ENCODE measurements around the gene PRPH2. TPM values are rescaled to one million over a fixed set of nuclear protein-coding genes. Genes with fewer than 3 reads are reported as not detected.

The PRPH2 gene
- total and polyA plus RNA-seq, 10 of the 15 experiments (the other 5 are each of a cell fraction or from before 2014, with no cell fraction given): 0.08 TPM; not detected in 9

Small RNA genes lying within 50 kb of the gene (small RNA-seq; reads per million reads assigned to genes)
- gene RNU6-890P: not detected

Other genes starting within 250 kb of the PRPH2 start
- gene UBR2, start 158.6 kb downstream of the PRPH2 start, total RNA-seq (2014; rRNA removed): 12.3 and 16.2 TPM in 2 replicates
- 14.1 and 14.9 TPM in 2 replicates for gene UBR2, start 158.6 kb downstream of the PRPH2 start, total RNA-seq (2014; rRNA removed; fragmentation: Illumina TruSeq; extraction: Trizol)
- 14.2 and 14.3 TPM in 2 replicates for gene UBR2, start 158.6 kb downstream of the PRPH2 start, total RNA-seq (2021)
- 18.4 and 24.9 TPM in 2 replicates for gene UBR2, start 158.6 kb downstream of the PRPH2 start, polyA plus RNA-seq (2011; rRNA removed)
- gene UBR2, start 158.6 kb downstream of the PRPH2 start, polyA plus RNA-seq (2014; fragmentation: Illumina TruSeq; extraction: Trizol): 10.6 and 14.1 TPM in 2 replicates
- gene UBR2, start 158.6 kb downstream of the PRPH2 start, polyA plus RNA-seq (2014; fragmentation: Nextera tagmentation; extraction: Ambion mirVana): 1 to 10 TPM; 2.3 to 5.9 TPM
- 7.2 and 8.7 TPM in 2 replicates for gene UBR2, start 158.6 kb downstream of the PRPH2 start, polyA plus RNA-seq (2014; rRNA removed)
- 1 to 10 TPM; 8.0 to 8.2 TPM for gene UBR2, start 158.6 kb downstream of the PRPH2 start, polyA plus RNA-seq (2016; fragmentation: Nextera tagmentation; extraction: Ambion mirVana)
- gene TBCC, start 23.5 kb upstream of the PRPH2 start, total RNA-seq (2014; rRNA removed): 35.4 and 39.0 TPM in 2 replicates
- gene TBCC, start 23.5 kb upstream of the PRPH2 start, total RNA-seq (2014; rRNA removed; fragmentation: Illumina TruSeq; extraction: Trizol): 18.5 and 19.3 TPM in 2 replicates
- 18.5 and 21.3 TPM in 2 replicates for gene TBCC, start 23.5 kb upstream of the PRPH2 start, total RNA-seq (2021)
- 10.1 and 16.7 TPM in 2 replicates for gene TBCC, start 23.5 kb upstream of the PRPH2 start, polyA plus RNA-seq (2011; rRNA removed)
- 9.1 and 14.2 TPM in 2 replicates for gene TBCC, start 23.5 kb upstream of the PRPH2 start, polyA plus RNA-seq (2014; fragmentation: Illumina TruSeq; extraction: Trizol)
- 1 to 10 TPM; 2.5 to 6.3 TPM for gene TBCC, start 23.5 kb upstream of the PRPH2 start, polyA plus RNA-seq (2014; fragmentation: Nextera tagmentation; extraction: Ambion mirVana)
- 22.7 and 26.0 TPM in 2 replicates for gene TBCC, start 23.5 kb upstream of the PRPH2 start, polyA plus RNA-seq (2014; rRNA removed)
- 10 to 100 TPM; 40.1 to 41.9 TPM for gene TBCC, start 23.5 kb upstream of the PRPH2 start, polyA plus RNA-seq (2016; fragmentation: Nextera tagmentation; extraction: Ambion mirVana)
- 8.8 and 8.9 TPM in 2 replicates for gene BICRAL, start 59.5 kb upstream of the PRPH2 start, total RNA-seq (2014; rRNA removed)
- 8.0 and 8.2 TPM in 2 replicates for gene BICRAL, start 59.5 kb upstream of the PRPH2 start, total RNA-seq (2014; rRNA removed; fragmentation: Illumina TruSeq; extraction: Trizol)
- gene BICRAL, start 59.5 kb upstream of the PRPH2 start, total RNA-seq (2021): 12.3 and 13.6 TPM in 2 replicates
- gene BICRAL, start 59.5 kb upstream of the PRPH2 start, polyA plus RNA-seq (2011; rRNA removed): 16.6 and 18.2 TPM in 2 replicates
- 13.9 and 16.7 TPM in 2 replicates for gene BICRAL, start 59.5 kb upstream of the PRPH2 start, polyA plus RNA-seq (2014; fragmentation: Illumina TruSeq; extraction: Trizol)
- 1 to 10 TPM; 1.9 to 2.0 TPM for gene BICRAL, start 59.5 kb upstream of the PRPH2 start, polyA plus RNA-seq (2014; fragmentation: Nextera tagmentation; extraction: Ambion mirVana)
- gene BICRAL, start 59.5 kb upstream of the PRPH2 start, polyA plus RNA-seq (2014; rRNA removed): 8.8 and 10.5 TPM in 2 replicates
- 1 to 10 TPM; 3.1 to 3.8 TPM for gene BICRAL, start 59.5 kb upstream of the PRPH2 start, polyA plus RNA-seq (2016; fragmentation: Nextera tagmentation; extraction: Ambion mirVana)
- gene RPL7L1, start 157.0 kb upstream of the PRPH2 start, total RNA-seq (2014; rRNA removed): 98.0 and 111 TPM in 2 replicates
- 142 and 143 TPM in 2 replicates for gene RPL7L1, start 157.0 kb upstream of the PRPH2 start, total RNA-seq (2014; rRNA removed; fragmentation: Illumina TruSeq; extraction: Trizol)
- 79.5 and 85.3 TPM in 2 replicates for gene RPL7L1, start 157.0 kb upstream of the PRPH2 start, total RNA-seq (2021)
- 54.1 and 71.8 TPM in 2 replicates for gene RPL7L1, start 157.0 kb upstream of the PRPH2 start, polyA plus RNA-seq (2011; rRNA removed)
- gene RPL7L1, start 157.0 kb upstream of the PRPH2 start, polyA plus RNA-seq (2014; fragmentation: Illumina TruSeq; extraction: Trizol): 154 and 200 TPM in 2 replicates
- 100 to 1,000 TPM in 1 of 2 experiments, 10 to 100 TPM in 1; 98.2 to 119 TPM for gene RPL7L1, start 157.0 kb upstream of the PRPH2 start, polyA plus RNA-seq (2014; fragmentation: Nextera tagmentation; extraction: Ambion mirVana)
- gene RPL7L1, start 157.0 kb upstream of the PRPH2 start, polyA plus RNA-seq (2014; rRNA removed): 78.9 and 83.8 TPM in 2 replicates
- gene RPL7L1, start 157.0 kb upstream of the PRPH2 start, polyA plus RNA-seq (2016; fragmentation: Nextera tagmentation; extraction: Ambion mirVana): 100 to 1,000 TPM; 109 to 119 TPM
- gene PTCRA, start 193.5 kb upstream of the PRPH2 start, total RNA-seq (2014; rRNA removed): 0.54 TPM in 1 of 2 replicates, not detected in the other
- gene PTCRA, start 193.5 kb upstream of the PRPH2 start, total RNA-seq (2014; rRNA removed; fragmentation: Illumina TruSeq; extraction: Trizol): 0.18 and 0.23 TPM in 2 replicates
- gene PTCRA, start 193.5 kb upstream of the PRPH2 start, total RNA-seq (2021): 0.24 and 0.44 TPM in 2 replicates
- gene PTCRA, start 193.5 kb upstream of the PRPH2 start, polyA plus RNA-seq (2011; rRNA removed): not detected in 2 replicates
- gene PTCRA, start 193.5 kb upstream of the PRPH2 start, polyA plus RNA-seq (2014; fragmentation: Illumina TruSeq; extraction: Trizol): 0.10 TPM in 1 of 2 replicates, not detected in the other
- gene PTCRA, start 193.5 kb upstream of the PRPH2 start, polyA plus RNA-seq (2014; fragmentation: Nextera tagmentation; extraction: Ambion mirVana): under 1 TPM in 1 of 2 experiments, not detected in 1; 0.14 TPM
- 0.16 and 1.1 TPM in 2 replicates for gene PTCRA, start 193.5 kb upstream of the PRPH2 start, polyA plus RNA-seq (2014; rRNA removed)
- gene PTCRA, start 193.5 kb upstream of the PRPH2 start, polyA plus RNA-seq (2016; fragmentation: Nextera tagmentation; extraction: Ambion mirVana): under 1 TPM in 1 of 2 experiments, not detected in 1; 0.20 TPM
- 54.8 and 54.9 TPM in 2 replicates for gene CNPY3, start 206.9 kb upstream of the PRPH2 start, total RNA-seq (2014; rRNA removed)
- 49.2 and 51.3 TPM in 2 replicates for gene CNPY3, start 206.9 kb upstream of the PRPH2 start, total RNA-seq (2014; rRNA removed; fragmentation: Illumina TruSeq; extraction: Trizol)
- 87.3 and 87.9 TPM in 2 replicates for gene CNPY3, start 206.9 kb upstream of the PRPH2 start, total RNA-seq (2021)
- gene CNPY3, start 206.9 kb upstream of the PRPH2 start, polyA plus RNA-seq (2011; rRNA removed): 51.1 and 64.8 TPM in 2 replicates
- gene CNPY3, start 206.9 kb upstream of the PRPH2 start, polyA plus RNA-seq (2014; fragmentation: Illumina TruSeq; extraction: Trizol): 38.9 and 82.4 TPM in 2 replicates
- 10 to 100 TPM in 1 of 2 experiments, 1 to 10 TPM in 1; 7.2 to 14.6 TPM for gene CNPY3, start 206.9 kb upstream of the PRPH2 start, polyA plus RNA-seq (2014; fragmentation: Nextera tagmentation; extraction: Ambion mirVana)
- gene CNPY3, start 206.9 kb upstream of the PRPH2 start, polyA plus RNA-seq (2014; rRNA removed): 85.7 and 93.8 TPM in 2 replicates
- 100 to 1,000 TPM in 1 of 2 experiments, 10 to 100 TPM in 1; 99.9 to 102 TPM for gene CNPY3, start 206.9 kb upstream of the PRPH2 start, polyA plus RNA-seq (2016; fragmentation: Nextera tagmentation; extraction: Ambion mirVana)
- gene GNMT, start 238.2 kb upstream of the PRPH2 start, total RNA-seq (2014; rRNA removed): 0.16 and 0.62 TPM in 2 replicates
- gene GNMT, start 238.2 kb upstream of the PRPH2 start, total RNA-seq (2014; rRNA removed; fragmentation: Illumina TruSeq; extraction: Trizol): 0.67 and 0.83 TPM in 2 replicates
- 0.74 and 1.2 TPM in 2 replicates for gene GNMT, start 238.2 kb upstream of the PRPH2 start, total RNA-seq (2021)
- 0.33 and 0.45 TPM in 2 replicates for gene GNMT, start 238.2 kb upstream of the PRPH2 start, polyA plus RNA-seq (2011; rRNA removed)
- 1.1 TPM in 1 of 2 replicates, not detected in the other for gene GNMT, start 238.2 kb upstream of the PRPH2 start, polyA plus RNA-seq (2014; fragmentation: Illumina TruSeq; extraction: Trizol)
- under 1 TPM; 0.35 TPM for gene GNMT, start 238.2 kb upstream of the PRPH2 start, polyA plus RNA-seq (2014; fragmentation: Nextera tagmentation; extraction: Ambion mirVana)
- gene GNMT, start 238.2 kb upstream of the PRPH2 start, polyA plus RNA-seq (2014; rRNA removed): 0.27 and 0.77 TPM in 2 replicates
- gene GNMT, start 238.2 kb upstream of the PRPH2 start, polyA plus RNA-seq (2016; fragmentation: Nextera tagmentation; extraction: Ambion mirVana): under 1 TPM; 0.36 to 0.42 TPM

Measured in GM12878 (cell line).